GM18511 (cell line): Measurements from ENCODE around the gene SERPING1.
"Not testable (repeated sequence)": the region's sequence is repeated elsewhere in the genome, so short reads cannot be mapped to it uniquely, and the experiment has no call there.

Experiments used
- ATAC-seq: cut with Tn5 transposase; IDR thresholded peaks from one replicate; pipeline ENCODE4 v1.9.1; 2021; ENCODE audit warnings: mild to moderate bottlenecking, moderate library complexity; ENCODE audit not compliant: unreplicated experiment

The SERPING1 gene

DNA sequence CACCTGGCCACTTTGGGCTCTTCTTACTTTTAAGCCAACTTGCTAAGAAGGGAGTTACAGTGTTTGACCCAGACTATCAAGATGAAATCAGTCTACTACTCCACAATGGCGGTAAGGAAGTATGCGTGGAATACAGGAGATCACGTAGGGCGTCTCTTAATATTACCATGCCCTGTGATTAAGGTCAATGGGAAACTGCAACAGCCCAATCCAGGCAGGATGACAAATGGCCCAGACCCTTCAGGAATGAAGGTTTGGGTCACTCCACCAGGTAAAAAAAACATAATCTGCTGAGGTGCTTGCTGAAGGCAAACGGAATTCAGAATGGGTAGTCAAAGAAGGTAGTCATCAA, 53.2 kb downstream of the SERPING1 start:
- no peak for ATAC-seq

DNA sequence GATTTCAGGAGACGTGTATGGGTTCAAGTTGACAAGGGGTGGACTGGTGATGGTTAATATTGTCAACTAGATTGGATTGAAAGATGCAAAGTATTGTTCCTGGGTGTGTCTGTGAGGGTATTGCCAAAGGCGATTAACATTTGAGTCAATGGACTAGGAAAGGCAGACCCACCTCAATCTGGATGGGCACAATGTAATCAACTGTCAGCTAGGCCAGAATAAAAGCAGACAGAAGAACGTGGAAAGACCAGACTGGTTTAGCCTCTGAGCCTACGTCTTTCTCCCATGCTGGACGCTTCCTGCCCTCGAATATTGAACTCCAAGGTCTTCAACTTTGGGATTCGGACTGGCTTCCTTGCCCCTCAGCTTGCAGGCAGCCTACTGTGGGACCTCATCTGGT, 53.9 kb downstream of the SERPING1 start:
- no peak for ATAC-seq

DNA sequence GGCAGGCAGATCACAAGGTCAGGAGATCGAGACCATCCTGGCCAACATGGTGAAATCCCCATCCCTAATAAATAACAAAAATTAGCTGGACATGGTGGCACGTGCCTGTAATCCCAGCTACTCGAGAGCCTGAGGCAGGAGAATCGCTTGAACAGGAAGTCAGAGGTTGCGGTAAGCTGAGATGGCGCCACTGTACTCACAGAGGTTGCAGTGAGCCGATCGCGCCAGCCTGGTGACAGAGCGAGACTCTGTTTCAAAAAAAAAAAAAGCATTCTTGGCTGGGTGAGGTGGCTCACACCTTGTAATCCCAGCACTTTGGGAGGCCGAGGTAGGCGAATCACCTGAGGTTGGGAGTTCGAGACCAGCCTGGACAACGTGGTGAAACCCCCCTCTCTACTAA, 54.7 kb downstream of the SERPING1 start:
- not testable (repeated sequence) for ATAC-seq

DNA sequence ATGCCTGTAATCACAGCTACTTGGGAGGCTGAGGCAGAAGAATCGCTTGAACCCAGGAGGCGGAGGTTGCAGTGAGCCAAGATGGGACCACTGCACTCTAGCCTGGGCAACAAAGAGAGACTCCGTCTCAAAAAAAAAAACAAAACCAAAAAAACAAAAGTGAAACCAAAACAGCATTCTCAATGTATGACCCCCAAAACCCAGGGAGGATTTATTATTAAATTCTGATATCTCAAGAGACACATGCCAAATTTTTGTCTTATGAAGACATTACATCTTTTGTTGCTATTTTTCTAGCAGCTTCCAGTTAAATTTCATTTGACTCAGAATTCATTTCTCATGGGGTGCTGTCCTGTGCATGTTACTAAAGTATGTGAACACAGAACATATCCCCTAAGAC, 55.2 kb downstream of the SERPING1 start:
- no peak for ATAC-seq

DNA sequence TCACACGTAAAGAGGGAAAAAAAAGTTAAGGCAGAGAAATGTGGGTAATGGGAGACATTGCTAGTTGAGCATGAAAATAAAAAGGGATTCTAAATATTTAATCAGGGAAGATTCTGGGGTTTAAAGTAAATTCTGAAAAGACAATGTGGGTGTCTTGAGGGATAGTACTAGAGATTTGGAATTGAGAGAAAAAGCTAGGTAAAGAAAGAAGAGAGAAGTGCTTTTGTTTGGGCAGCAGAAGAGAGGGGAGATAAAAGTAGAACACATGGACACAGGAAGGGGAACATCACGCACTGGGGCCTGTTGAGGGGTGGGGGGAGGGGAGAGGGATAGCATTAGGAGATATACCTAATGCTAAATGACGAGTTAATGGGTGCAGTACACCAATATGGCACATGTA, 55.7 kb downstream of the SERPING1 start:
- no peak for ATAC-seq

DNA sequence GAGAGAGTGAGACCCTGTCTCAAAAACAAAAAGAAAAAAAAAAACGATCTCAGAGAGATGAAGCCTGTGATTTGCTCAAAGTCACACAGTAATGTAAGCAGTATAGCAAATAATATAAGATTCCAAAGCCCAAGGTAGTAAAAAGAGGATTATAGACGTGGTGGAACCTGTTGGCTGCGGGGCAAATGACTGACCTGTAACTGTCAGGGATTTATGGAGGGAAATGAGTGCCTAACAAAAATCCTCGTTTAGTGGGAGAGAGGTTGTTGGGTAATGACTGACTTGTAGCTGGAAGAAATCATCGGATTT, 59.4 kb downstream of the SERPING1 start:
- no peak for ATAC-seq

DNA sequence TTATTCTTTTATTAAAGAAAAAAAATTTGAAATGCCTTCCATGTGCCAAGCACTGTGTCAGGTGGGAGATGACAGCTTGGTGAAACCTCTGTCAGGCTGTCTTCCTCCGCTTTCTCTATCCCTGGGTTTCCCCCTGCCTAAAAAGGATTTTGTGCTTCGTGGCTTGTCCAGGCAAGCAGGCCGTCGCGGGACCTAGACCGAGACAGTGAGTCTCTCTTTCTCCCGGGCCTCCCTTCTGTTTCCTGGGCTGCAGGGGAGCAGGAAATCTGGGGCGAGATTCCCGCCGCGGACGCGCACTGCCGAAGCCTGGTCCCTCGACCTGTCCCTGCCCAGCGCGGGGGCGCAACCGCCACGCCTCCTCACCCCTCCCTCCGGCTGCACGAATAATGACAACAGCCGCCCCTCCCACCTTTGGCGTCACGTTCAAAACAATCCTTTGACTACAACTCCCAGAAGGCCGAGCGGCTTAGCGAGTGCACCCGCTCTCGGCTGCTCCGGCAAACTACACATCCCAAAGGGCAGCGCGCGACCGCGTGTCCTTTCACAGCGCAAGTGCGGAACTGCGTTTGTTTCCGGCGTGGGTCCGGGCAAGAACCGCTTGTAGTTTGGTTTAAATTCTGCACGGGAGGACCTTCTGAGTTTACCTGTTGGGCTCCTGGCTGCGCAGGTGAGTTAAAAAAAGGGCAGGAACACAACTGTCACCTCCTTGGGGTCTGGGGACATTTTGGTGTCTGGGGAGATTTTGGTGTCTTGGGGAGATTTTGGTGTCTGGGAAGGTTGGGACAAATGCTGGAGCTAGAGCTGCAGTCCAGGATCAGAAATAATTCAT, 59.9 kb downstream of the SERPING1 start, which contains the start of gene CLP1:
TSS of gene CLP1 (plus strand) at position 569 of the 829 bp plus-strand sequence. CDS start 1,715 bp downstream, outside the sequence.
- ATAC-seq: peak; percentile 99

DNA sequence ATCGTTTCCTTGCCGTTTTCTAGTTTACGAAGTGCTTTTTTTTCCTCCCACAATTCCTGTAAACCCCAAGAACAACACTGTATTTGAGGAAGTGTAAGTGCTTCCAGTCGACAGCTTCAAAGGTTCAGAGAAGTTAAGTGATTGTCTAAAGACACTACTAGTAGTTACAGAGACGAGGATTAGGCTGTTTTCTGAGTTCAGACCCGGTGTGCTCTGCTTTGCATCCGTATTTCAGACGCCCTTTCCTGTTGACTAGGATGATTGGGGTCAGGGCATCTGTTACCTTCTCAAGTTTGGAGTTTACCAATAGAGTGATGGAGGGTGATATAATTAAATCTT, 60.5 kb downstream of the SERPING1 start:
- peak; percentile 5 for ATAC-seq

DNA sequence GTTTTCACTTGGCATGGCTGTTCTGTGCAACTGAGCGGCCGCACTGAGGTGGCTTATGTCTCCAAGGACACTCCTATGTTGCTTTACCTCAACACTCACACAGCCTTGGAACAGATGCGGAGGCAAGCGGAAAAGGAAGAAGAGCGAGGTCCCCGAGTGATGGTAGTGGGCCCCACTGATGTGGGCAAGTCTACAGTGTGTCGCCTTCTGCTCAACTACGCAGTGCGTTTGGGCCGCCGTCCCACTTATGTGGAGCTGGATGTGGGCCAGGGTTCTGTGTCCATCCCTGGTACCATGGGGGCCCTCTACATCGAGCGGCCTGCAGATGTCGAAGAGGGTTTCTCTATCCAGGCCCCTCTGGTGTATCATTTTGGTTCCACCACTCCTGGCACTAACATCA, 62.2 kb downstream of the SERPING1 start:
- ATAC-seq: no peak

DNA sequence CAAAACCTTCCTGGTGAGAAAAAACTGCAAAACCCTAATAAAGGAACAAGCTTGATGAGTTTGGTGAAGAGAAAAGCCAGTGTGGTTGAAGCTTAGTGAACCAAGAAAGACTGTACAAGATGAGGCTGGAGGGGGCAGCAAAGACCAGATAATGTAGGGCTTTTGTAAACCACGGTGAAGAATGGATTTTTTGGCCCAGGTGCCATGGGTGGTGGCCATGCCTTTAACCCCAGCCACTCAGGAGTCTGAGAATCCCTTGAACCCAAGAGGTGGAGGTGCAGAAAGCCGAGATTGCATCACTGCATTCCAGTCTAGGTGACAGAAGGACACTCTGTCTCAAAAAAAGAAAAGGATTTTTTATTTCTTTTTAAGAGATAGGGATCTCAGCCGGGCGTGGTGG, 65.4 kb downstream of the SERPING1 start:
- no peak for ATAC-seq

DNA sequence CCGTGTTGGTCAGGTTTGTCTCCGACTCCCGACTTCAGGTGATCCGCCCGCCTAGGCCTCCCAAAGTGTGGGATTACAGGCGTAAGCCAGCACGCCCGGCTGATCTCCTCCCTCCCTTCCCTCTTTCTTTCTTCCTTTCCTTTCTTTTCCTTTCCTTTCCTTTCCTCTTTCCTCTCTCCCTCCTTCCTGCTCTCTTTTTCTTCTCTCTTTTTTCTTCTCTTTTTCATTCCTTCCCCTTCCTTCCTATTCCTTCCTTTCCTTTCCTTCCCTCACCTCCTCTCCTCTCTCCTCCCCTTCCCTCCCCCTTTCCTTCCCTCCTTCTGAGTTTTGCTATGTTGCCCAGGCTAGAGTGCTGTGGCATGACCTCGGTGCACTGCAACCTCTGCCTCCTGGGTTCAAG, 66.5 kb downstream of the SERPING1 start:
- ATAC-seq: no peak
